ENCODE measurements around the gene KIF21A. TPM values are rescaled to one million over a fixed set of nuclear protein-coding genes. Genes with fewer than 3 reads are reported as not detected.

KIF21A gene
- total RNA-seq, 1 experiment from 2014 or later: 3.3 TPM

DNA sequence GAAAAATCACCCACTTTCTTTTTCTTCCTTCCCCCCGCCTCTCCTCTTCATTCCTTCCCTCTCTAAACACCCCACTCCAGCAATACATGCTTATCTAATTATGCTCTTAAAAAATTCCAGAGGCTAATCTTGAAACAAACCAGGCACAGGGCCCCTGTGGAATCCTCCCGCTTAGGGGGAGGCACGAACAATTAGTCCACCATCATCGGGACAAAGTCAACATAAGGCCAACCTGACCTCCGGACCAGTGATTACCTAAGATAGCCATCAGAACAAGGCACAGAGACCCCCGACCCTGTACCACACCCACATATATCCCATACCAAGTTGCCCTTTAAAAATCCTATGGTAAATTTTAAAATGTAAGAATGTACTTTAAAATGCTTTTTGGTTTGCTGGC is 47.1 kb downstream of the KIF21A start:
- CTCF ChIA-PET: no interaction called here
- no peaks in the 10 kb centered on the region for H3K9me3 ChIP-seq (ENCODE audit: low read depth, low read length, poor library complexity, severe bottlenecking)
- H3K27me3 ChIP-seq (replicated peaks; ENCODE audit: insufficient read depth, low read depth, low read length, poor library complexity): no peaks in the 10 kb centered on the region
- H3K4me3 ChIP-seq (ENCODE audit: low read depth, low read length, poor library complexity, severe bottlenecking): no peak overlapping the region
- intact Hi-C loops (cut with micrococcal nuclease; ENCODE audit: unreplicated experiment): no loop called here
- H3K4me1 ChIP-seq (ENCODE audit: insufficient read depth, low read length, poor library complexity, severe bottlenecking): peaks cover 7% of the 10 kb centered on the region
- POLR2A ChIA-PET (ENCODE audit: low non-redundant PET): no interaction called here
- no peak for DNase-seq (ENCODE audit: low spot score)
- BruUV-seq (replicated peaks): no TSS peak
- TF ChIP-seq, protein P1, sequence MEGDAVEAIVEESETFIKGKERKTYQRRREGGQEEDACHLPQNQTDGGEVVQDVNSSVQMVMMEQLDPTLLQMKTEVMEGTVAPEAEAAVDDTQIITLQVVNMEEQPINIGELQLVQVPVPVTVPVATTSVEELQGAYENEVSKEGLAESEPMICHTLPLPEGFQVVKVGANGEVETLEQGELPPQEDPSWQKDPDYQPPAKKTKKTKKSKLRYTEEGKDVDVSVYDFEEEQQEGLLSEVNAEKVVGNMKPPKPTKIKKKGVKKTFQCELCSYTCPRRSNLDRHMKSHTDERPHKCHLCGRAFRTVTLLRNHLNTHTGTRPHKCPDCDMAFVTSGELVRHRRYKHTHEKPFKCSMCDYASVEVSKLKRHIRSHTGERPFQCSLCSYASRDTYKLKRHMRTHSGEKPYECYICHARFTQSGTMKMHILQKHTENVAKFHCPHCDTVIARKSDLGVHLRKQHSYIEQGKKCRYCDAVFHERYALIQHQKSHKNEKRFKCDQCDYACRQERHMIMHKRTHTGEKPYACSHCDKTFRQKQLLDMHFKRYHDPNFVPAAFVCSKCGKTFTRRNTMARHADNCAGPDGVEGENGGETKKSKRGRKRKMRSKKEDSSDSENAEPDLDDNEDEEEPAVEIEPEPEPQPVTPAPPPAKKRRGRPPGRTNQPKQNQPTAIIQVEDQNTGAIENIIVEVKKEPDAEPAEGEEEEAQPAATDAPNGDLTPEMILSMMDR (conservative IDR thresholded peaks at IDR 0.05; ENCODE audit: low read depth, low read length): no peak
- TF ChIP-seq EZH2 (IDR thresholded peaks at IDR 0.05; ENCODE audit: borderline replicate concordance, low read depth, low read length, poor library complexity, severe bottlenecking): no peak
- no peaks in the 10 kb centered on the region for H3K36me3 ChIP-seq (ENCODE audit: insufficient read depth, low read length, poor library complexity, severe bottlenecking)
- no peak overlapping the region for H3K27ac ChIP-seq (ENCODE audit: low read depth, low read length, poor library complexity, severe bottlenecking)

DNA sequence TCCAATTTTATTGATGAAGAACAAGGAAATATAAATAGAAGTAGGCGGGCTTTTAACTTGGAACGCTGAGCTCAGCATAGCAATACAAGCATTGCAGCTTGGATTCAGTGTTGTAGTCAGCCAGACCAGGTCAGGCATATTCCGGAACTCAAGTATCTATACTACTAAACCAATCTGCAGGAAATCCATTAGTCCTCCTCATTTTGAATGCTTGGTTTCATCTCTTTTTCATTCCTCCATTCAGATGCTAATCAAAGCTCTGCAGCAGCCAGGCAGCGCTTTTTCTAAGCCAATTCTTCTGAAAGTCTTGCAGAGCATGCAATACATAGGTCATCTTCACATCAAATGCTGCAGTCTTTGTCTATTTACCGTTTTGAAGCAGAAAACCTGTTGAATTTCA is 49.0 kb downstream of the KIF21A start:
- Histone ChIP-seq H3K9me3 (ENCODE audit: low read depth, low read length, poor library complexity, severe bottlenecking) (no peaks in the 10 kb centered on the region), H3K4me1 (ENCODE audit: insufficient read depth, low read length, poor library complexity, severe bottlenecking) (peaks cover 7% of the 10 kb centered on the region), H3K4me3 (ENCODE audit: low read depth, low read length, poor library complexity, severe bottlenecking) (no peak overlapping the region), H3K27me3 (replicated peaks; ENCODE audit: insufficient read depth, low read depth, low read length, poor library complexity) (no peaks in the 10 kb centered on the region), H3K27ac (ENCODE audit: low read depth, low read length, poor library complexity, severe bottlenecking) (no peak overlapping the region), H3K36me3 (ENCODE audit: insufficient read depth, low read length, poor library complexity, severe bottlenecking) (no peaks in the 10 kb centered on the region)
- BruUV-seq (replicated peaks): no TSS peak
- TF ChIP-seq, protein P1 (conservative IDR thresholded peaks at IDR 0.05; ENCODE audit: low read depth, low read length): no peak
- no peak for TF ChIP-seq EZH2 (IDR thresholded peaks at IDR 0.05; ENCODE audit: borderline replicate concordance, low read depth, low read length, poor library complexity, severe bottlenecking)
- ChIA-PET CTCF (no interaction called here), POLR2A (ENCODE audit: low non-redundant PET) (no interaction called here)
- peak; percentile 26 for DNase-seq (ENCODE audit: low spot score)
- intact Hi-C loops (cut with micrococcal nuclease; ENCODE audit: unreplicated experiment): no loop called here

DNA sequence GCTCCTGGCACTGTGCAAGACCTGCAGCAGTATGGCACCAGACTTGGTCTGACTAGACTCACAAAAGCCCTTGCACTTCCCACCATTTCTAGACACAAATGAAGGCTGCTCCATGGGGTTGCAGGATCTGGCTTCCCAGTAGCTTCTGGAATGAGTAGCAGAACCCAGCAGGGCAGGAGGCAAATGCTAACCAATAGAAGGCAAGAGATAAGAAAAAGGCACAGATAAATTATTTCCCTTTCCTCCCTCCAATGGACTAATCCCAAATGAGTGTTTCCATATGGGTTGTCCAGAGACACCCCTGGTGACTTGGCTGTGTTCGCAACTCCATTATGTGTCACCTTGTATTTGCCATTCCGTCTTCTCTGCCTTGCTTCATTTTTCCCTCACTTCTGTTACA is 49.7 kb downstream of the KIF21A start:
- no peak for DNase-seq (ENCODE audit: low spot score)
- ChIA-PET POLR2A (ENCODE audit: low non-redundant PET) (no interaction called here), CTCF (no interaction called here)
- H3K27ac ChIP-seq (ENCODE audit: low read depth, low read length, poor library complexity, severe bottlenecking): no peak overlapping the region
- no peak overlapping the region for H3K4me3 ChIP-seq (ENCODE audit: low read depth, low read length, poor library complexity, severe bottlenecking)
- H3K36me3 ChIP-seq (ENCODE audit: insufficient read depth, low read length, poor library complexity, severe bottlenecking): no peaks in the 10 kb centered on the region
- H3K9me3 ChIP-seq (ENCODE audit: low read depth, low read length, poor library complexity, severe bottlenecking): no peaks in the 10 kb centered on the region
- no peaks in the 10 kb centered on the region for H3K27me3 ChIP-seq (replicated peaks; ENCODE audit: insufficient read depth, low read depth, low read length, poor library complexity)
- intact Hi-C loops (cut with micrococcal nuclease; ENCODE audit: unreplicated experiment): no loop called here
- peaks cover 7% of the 10 kb centered on the region for H3K4me1 ChIP-seq (ENCODE audit: insufficient read depth, low read length, poor library complexity, severe bottlenecking)
- no TSS peak for BruUV-seq (replicated peaks)
- TF ChIP-seq EZH2 (IDR thresholded peaks at IDR 0.05; ENCODE audit: borderline replicate concordance, low read depth, low read length, poor library complexity, severe bottlenecking): no peak
- TF ChIP-seq, protein P1 (conservative IDR thresholded peaks at IDR 0.05; ENCODE audit: low read depth, low read length): no peak
